Epidermal melanocyte (primary cell): Measurements from ENCODE around the gene RBM15B.

ENCODE experiments used
- DNase-seq: peaks from one replicate; pipeline ENCODE4 v3.0.0; 2011; ENCODE audit warnings: low spot score; ENCODE audit not compliant: insufficient read length

Gene RBM15B

DNA sequence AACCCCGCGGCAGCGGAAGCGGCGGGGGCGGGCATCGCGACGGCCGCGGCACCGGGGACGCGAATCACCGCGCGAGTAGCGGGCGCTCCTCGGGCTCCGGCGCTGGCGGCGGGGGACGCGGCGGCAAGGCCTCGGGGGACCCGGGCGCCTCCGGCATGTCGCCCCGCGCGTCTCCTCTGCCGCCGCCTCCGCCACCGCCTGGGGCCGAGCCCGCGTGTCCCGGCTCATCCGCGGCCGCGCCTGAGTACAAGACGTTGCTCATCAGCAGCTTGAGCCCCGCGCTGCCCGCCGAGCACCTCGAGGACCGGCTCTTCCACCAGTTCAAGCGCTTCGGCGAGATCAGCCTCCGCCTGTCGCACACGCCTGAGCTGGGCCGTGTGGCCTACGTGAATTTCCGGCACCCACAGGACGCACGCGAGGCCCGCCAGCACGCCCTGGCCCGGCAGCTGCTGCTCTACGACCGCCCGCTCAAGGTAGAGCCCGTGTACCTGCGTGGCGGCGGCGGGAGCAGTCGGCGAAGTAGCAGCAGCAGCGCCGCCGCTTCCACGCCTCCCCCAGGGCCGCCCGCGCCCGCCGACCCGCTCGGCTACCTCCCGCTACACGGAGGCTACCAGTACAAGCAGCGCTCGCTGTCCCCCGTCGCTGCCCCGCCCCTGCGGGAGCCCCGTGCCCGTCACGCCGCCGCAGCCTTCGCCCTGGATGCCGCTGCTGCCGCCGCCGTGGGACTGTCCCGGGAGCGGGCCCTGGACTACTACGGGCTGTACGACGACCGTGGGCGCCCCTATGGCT, 675 bp downstream of the RBM15B start:
- DNase-seq = no peak

DNA sequence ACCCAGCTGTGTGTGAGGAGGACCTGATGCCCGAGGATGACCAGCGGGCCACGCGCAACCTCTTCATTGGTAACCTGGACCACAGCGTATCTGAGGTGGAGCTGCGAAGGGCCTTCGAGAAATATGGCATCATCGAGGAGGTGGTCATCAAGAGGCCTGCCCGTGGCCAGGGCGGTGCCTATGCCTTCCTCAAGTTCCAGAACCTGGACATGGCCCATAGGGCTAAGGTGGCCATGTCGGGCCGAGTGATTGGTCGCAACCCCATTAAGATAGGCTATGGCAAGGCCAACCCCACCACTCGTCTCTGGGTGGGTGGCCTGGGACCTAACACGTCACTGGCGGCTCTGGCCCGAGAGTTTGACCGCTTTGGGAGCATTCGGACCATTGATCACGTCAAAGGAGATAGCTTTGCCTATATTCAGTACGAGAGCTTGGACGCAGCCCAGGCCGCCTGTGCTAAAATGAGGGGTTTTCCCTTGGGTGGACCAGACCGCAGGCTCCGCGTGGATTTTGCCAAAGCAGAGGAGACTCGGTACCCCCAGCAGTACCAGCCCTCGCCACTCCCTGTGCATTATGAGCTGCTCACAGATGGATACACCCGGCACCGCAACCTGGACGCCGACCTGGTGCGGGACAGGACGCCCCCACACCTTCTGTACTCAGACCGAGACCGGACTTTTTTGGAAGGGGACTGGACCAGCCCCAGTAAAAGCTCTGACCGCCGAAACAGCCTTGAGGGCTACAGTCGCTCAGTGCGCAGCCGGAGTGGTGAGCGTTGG, 1.5 kb downstream of the RBM15B start:
- DNase-seq = no peak

DNA sequence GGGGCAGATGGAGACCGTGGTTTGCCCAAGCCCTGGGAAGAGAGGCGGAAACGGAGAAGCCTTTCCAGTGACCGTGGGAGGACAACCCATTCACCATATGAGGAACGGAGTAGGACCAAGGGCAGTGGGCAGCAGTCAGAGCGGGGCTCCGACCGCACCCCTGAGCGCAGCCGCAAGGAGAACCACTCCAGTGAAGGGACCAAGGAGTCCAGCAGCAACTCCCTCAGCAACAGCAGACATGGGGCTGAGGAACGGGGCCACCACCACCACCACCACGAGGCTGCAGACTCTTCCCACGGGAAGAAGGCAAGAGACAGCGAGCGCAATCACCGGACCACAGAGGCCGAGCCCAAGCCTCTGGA, 2.0 kb downstream of the RBM15B start:
- no peak for DNase-seq

DNA sequence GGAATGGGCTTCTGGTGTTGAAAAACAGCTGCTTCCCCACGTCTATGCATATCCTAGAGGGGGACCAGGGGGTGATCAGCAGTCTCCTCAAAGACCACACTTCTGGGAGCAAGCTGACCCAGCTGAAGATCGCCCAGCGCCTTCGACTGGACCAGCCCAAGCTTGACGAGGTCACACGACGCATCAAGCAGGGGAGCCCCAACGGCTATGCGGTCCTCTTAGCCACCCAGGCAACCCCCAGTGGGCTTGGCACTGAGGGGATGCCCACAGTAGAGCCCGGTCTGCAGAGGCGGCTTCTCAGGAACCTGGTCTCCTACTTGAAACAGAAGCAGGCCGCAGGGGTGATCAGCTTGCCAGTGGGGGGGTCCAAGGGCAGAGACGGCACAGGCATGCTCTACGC, 2.5 kb downstream of the RBM15B start:
- DNase-seq = no peak

DNA sequence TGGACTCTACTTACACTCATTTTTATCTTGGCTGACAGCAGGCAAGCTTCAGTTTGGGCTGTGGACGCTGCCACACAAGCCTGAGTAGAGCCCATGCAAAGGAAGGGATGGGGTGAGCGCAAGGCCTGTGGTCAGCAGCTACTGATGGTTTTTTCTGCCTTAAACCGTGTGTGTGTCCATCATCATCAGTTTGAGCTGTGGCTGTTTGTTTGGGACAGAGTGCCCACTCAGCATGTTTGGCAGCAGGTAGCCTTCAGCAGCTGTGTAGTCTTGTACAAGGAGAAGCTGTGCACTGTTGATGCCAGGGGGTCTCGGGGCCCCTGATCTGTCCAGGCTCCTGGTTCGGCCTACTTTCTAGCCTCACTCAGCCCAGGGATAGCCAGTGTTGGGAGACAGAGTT, 3.5 kb downstream of the RBM15B start:
- no peak for DNase-seq

DNA sequence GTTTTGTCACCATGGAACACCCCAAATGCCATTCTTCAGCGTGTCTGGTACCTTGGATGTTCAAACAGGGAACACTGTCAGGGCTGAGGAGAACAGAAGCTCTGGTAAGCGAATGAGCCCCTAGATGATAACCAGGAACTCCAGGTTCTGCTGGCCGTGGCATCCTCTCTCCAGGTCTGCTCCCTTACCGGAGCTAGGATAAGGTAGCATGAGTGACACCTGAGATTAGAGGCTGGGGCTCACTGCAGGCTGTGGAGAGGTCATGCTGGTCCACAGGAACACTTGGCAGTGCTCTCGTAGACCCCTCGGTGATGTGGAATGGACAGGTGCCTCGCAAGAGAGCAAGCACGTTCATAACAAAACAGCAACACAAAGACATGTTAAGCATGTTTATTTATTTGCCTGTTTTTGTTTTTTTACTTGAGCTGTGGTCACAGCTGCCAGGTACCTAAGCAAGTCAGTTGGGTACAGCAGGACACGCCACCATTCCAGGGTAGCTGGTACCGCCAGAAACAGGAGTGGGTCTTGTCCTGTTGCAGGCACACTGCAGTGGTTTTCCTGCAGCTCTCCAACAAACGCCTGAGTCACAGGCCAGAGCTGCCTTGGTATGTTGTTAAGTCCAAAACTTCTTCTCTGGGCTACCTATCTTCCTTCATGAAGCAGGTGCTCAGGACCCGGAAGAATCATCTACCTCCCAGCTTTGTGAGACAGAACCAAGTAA, 4.6 kb downstream of the RBM15B start:
- DNase-seq = no peak

DNA sequence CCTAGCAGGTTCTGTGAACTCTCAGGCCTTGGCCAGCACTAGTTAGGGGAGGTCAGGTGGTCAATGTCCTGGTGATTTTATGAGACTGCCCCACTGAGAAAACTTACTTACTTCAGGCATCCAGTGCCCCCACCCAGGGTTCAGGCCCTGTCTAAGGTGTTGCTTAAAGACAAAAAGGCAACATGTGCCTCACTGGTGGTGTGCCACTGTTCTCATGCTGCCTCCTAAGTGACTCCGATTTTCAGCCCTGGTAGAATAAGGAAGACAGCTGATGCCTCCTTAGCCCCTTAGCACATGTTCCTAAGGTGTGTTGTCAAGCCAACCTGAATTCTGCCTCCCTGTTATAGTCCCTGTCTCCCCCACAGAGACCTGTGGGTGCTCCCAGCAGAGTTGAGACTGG, 5.3 kb downstream of the RBM15B start:
- DNase-seq = no peak

DNA sequence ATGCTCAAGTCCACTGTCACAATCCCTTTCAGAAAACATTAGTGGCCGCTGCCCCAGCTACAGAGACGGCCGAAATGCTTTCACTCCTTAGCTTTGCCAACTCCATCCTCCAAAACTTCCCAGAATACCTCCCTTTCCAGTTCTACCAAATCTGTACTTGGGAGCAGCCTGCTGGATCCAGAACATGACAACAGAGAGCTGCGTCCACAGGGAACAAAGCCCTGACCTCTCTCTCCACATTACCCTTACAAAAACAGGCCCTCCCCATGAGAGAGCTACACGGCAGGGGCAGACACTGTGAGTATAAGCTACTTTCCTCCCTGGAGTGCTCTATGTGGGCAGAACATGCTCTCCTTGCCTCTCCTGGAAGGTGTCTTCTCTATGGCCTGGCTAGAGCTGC, 6.3 kb downstream of the RBM15B start:
- no peak for DNase-seq

DNA sequence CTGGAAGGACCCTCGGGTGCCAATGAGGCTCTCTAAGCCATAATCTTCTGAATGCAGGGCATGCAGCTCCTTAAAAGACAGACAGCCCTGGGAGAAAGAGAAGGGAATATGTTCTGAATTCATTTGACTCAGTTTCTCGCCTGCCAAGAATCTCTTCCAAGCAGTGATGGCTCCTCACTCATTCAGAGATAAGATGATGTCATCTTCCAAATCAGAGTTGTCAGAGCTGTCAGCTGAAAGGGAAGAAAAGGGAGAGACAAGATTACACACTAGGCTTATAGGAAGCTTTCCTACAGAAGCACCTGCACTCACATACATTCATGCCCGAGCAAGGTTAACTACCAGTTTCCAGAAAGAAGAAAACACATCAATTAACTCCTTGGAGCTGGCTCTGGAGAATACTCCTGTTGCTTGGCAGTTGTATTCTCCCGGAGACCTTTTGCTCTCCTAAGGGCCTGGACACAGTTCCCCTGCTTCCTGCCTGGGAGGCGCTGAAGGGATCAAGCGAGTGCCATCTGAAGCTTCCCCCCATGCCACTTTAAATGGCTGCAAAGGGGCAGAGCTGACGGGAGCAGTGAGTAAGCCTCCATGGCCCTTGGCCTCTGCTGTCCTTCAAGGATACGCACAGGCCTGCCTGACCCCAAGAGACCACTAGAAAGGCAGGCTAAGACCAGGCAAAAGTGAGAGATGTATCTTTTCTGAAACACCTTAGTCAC, 7.7 kb downstream of the RBM15B start:
- DNase-seq = no peak

DNA sequence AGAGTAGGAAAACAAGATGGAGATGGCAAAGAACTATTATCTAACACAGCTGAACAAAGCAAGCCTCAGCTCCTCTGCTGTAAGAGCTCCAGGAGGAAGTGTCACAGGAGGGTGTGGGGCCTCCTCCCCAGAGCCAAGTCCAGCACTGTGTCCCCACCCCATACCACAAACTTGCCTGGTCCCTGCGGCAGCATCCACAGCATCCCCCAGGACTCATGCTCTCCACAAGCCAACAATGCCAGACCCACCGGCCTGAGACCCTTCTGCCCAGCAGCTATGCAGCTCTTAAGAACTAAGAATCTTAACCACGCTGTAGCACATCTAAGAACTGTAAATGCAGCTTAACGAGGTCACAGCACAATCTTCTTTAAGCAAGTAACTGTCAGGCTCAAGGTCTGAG, 9.1 kb downstream of the RBM15B start:
- no peak for DNase-seq

DNA sequence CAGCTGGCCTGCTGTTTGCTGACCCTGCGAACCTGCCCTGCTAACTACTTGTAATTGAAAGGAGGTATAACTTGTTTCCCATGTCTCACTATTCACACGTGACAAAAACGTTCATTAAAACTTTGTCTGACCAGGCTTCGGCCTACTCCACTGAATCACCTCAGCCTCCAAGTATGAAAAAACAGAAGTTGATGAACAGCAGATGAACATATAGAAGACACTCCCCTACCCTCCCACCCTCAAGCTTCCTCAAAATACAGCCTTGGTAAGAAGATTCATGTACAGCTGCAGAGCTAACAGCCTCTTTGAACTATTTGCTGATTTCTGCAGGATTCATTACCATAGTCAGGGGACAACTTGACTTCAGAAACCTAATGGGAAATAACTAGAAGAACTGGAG, 10.7 kb downstream of the RBM15B start:
- no peak for DNase-seq

DNA sequence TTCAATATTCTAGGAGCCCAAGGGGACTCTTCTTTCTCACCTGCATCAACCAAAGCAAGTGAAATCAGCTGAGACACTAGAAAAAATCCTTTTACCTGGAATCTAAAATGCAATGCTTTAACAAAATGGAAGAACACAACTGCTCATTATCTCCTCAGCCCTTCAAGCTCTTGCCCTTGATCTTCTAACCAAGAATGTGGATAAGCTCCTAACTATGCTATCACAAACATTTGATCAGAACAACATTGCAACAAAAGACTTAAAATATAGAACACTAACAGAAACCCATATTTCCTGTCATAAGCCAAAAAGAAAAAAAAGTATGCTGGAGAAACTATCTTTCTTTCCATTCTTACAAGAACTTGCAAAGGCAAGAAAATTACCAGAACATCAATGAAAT, 12.6 kb downstream of the RBM15B start:
- no peak for DNase-seq

DNA sequence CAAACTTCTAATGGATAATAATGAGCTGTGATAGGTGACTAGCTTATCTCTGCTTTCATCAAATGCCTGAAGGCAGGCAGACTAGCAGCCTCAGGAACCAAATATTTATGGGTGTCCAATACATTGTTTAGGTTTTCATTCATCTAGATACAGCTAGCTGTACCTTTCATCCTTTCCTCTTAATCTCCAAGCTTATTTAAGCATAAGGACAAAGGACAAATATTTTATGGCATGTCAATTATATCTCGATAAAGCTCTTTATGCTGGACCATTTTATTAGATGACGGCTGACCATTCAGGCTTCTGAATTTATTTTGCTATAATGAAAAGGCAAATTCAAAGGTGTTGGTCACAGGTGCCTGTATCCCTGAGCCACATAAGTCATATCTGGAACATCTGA, 16.9 kb downstream of the RBM15B start:
- DNase-seq = no peak

DNA sequence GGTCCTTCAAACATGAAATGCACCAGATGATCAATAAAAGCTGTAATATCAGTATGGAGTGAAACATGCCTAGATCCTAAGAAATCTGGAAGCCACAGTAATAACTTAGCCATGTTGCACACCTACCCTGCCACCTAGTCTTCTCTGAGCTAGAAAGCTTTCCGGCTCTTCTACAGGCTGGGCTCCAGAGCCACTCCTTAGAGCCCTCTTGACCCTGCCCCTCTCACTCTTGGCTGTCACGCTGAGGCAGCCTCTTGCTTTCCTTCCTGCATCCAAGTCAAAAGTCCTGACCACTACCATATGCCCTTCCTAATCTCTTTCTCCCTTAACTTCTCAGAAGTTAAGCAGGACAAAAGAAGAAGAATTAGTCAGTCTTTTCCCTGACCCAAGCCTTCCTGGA, 17.7 kb downstream of the RBM15B start:
- DNase-seq = no peak

DNA sequence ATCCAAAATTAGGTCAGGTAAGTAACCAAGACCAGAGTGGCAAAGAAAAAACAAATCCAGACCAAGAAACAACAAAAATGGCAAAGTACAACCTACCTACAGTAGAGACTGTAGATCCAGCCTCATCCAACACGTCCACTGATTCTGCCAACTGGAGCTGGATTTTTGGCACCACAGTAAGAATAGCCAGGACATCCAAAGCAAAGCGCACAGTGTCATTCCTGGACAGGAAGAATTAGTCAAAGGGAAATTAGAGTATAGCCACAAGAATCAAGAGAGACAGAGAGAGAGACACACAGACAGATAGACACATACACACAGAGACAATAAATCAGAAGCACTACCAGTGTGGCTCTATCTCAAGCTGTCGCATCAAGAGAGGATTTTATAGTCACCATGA, 31.1 kb downstream of the RBM15B start:
- no peak for DNase-seq

DNA sequence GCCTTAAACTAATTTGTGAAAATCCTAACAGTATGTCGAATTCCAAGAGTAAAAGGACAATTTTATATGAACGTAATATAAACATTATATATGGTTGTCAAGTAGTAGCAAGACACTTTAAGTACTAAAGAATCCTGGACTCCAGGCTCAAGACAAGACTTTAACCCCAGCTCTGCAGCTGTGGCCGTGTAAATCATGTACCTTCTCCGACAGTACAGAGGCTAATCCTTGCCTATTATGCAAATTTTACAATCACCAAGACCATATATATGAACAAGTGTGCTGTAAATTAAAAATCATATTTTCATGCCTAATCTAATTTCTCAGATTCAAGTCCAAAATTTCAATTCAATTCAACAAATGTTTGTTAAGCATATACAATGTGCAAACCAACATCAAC, 35.8 kb downstream of the RBM15B start:
- DNase-seq = no peak

DNA sequence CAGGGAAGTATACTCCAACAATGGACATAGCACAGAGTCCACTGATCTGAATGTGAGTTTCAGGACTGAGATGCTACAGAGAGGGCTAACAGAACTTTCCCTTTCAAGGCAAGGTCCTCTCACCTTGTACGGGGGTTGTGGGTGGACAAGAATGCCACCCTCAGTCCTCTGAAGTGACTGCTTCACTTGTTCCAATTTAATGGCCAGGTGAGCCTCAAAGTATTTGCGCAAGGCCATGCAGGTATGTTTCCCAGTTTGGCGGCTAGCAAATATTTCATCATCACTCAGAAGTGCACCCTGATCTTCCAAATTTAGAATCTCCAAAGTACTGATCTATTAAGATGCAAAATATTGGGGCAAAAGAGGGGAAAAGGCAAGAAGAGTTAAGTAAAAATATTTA, 38.1 kb downstream of the RBM15B start:
- no peak for DNase-seq

DNA sequence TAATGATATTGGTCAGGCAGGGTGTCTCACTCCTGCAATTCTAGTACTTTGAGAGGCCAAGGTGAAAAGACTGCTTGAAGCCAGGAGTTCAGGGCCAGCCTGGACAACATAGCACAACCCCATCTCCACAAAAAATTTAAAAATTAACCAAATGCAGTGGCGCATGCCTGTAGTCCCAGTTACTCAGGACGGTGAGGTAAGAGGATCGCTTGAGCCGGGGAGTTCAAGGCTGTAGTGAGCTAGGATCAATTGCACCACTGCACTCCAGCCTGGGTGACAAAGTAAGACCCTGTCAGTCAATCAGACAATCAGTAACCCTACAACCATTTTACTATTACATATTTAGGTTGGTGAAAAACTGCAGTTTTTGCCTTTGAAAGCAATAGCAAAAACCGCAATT, 43.0 kb downstream of the RBM15B start:
- no peak for DNase-seq

DNA sequence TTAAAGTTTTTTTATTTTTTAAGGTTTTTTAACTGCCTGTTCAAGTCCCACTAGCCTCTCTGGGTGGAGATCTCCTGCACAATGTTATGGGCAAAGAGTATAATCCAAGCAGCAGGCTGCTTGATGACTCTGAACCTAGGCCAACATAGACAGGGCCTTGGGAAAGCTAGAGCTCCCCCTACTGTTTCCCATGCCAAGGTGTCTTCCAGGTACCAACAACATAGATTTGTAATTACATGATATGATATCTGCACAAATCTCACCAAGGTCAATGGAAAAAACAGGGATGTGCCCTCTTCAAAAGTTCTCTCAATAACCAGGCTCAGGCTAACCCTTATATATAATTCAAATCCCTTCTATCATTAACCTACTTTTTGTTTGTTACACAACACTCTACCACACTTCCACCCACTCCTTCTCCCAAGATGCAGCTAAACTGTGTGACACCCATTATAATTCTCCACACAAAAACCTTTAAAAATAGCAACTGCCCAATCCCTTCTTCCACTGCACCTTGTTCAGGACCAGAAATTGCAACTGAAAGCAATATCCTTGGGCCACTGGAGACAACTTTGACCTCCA, 43.8 kb downstream of the RBM15B start:
- no peak for DNase-seq

DNA sequence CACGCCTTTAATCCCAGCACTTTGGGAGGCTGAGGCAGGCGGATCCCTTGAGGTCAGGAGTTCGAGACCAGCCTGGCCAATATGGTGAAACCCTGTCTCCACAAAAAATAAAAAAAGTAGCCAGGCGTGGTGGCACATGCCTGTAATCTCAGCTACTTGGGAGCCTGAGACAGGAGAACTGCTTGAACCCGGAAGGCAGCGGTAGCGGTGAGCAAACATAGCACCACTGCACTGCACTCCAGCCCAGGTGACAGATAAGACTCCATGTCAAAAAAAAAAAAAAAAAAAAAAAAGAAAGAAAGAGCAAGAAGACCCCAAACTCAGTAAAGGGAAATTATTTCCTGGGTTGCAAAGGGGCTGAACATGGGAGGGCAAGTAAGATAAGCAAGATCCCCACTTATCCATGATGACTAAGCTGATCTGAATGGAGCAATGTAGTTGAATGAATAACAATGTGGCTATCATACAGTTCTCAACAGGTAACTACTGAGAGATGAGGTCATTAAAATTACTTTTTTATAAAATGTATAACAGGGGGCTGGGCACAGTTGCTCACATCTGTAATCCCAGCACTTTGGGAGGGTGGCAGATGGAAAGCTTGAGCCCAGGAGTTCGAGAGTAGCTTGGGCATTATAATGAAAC, 46.0 kb downstream of the RBM15B start:
- no peak for DNase-seq
